ENCODE results near the gene DIO3. TPM values are rescaled to one million over a fixed set of nuclear protein-coding genes. Genes with fewer than 3 reads are reported as not detected.

DIO3 gene
- total and polyA plus RNA-seq, 2 of the 4 experiments (the other 2 are of a cell fraction), result not detected

DNA sequence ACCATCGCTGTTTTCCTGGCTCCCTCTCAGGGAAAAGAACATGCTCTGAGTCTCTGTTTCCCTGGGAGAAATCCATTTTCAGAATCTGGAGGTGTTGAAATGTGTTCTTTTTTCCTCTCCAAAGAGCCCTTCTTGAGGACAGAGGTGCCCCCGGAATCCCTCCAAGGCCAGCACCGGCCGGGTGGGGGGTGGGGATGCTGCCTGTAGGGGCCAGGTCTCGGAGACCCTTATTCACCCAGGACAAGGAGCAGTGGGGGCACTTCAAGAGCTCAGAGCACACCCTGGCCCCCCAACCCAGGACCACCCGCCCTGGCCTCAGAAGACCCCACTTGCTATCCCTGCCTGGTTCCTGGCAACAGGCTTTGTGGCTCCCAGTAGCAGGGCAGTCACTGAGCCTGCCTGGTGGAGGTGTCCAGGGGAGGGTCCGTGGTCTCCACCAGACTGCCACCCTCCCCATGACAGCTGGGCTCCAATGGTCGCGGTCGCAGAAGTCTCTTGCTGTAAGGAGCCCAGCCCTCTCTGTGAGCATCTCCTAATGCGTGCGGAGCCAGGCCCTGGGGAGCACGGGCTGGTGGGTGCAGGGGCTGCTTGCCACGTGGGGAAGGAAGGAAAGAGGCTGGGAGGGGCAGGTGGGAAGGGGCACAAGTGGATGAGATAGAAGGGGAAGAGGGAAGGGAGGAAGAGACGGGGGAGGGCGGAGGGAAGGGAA is 13.2 kb upstream of the DIO3 start:
- no peak overlapping the region for H3K23ac ChIP-seq (ENCODE audit: low read depth, low read length)
- 49% methylated on average over 3 of the region's 16 CpGs; no CpG with 5 or more reads in 1 of the 2 experiments for WGBS, 2 experiments (ENCODE audit: extremely low coverage in 2 of 2, insufficient read length in 1 of 2)
- peaks cover 11% of the 10 kb centered on the region for H3K9me3 ChIP-seq (ENCODE audit: control insufficient read depth, insufficient read depth, low read length)
- no peak overlapping the region for H2AK5ac ChIP-seq (ENCODE audit: low read depth, low read length)
- H3K36me3 ChIP-seq (ENCODE audit: control insufficient read depth, insufficient read depth, low read length), result no peaks in the 10 kb centered on the region
- H3K27ac ChIP-seq (ENCODE audit: insufficient read depth, low read length), result no peak overlapping the region
- ATAC-seq (ENCODE audit: low read depth), result no peak
- no peak overlapping the region for H2BK5ac ChIP-seq (ENCODE audit: low read depth, low read length, poor library complexity, severe bottlenecking)
- no peak overlapping the region for H3K18ac ChIP-seq (ENCODE audit: low read depth, low read length)
- H3K4me3 ChIP-seq (ENCODE audit: insufficient read depth, low read depth, low read length), result no peak overlapping the region
- no peak overlapping the region for H3K4me2 ChIP-seq (ENCODE audit: low read depth, low read length)
- no peaks in the 10 kb centered on the region for H3K79me1 ChIP-seq (ENCODE audit: low read depth in 1 of 2, low read length in 2 of 2)
- no peak overlapping the region for H4K5ac ChIP-seq (ENCODE audit: low read depth, low read length)
- CTCF ChIA-PET, result no interaction called here
- POLR2A ChIA-PET (ENCODE audit: unreplicated experiment), result no interaction called here
- intact Hi-C loops (cut with micrococcal nuclease) (no loop called here), dilution Hi-C loops (cut with HindIII; ENCODE audit: low sequenced_read_pairs, unreplicated experiment) (no loop called here), in situ Hi-C loops (cut with MboI; ENCODE audit: low sequenced_read_pairs) (no loop called here)
- no peak overlapping the region for H4K8ac ChIP-seq (ENCODE audit: low read depth in 2 of 2, low read length in 2 of 2)
- no peaks in the 10 kb centered on the region for H4K20me1 ChIP-seq (ENCODE audit: insufficient read depth, low read length)
- H3K56ac ChIP-seq (ENCODE audit: extremely low read depth, insufficient read depth, low read length), result no peak overlapping the region
- H3K9me1 ChIP-seq (ENCODE audit: insufficient read depth, low read length), result no peaks in the 10 kb centered on the region
- no peak overlapping the region for H3K4ac ChIP-seq (ENCODE audit: low read depth, low read length)
- no peak overlapping the region for H3K9ac ChIP-seq (ENCODE audit: low read depth, low read length)
- no peak overlapping the region for H2BK20ac ChIP-seq (ENCODE audit: low read depth, low read length)
- no peak for TF ChIP-seq FOS (IDR thresholded peaks at IDR 0.05; ENCODE audit: low read depth, low read length)
- no peak overlapping the region for H3K14ac ChIP-seq (replicated peaks; ENCODE audit: low read depth, low read length)
- H2BK120ac ChIP-seq (ENCODE audit: low read depth, low read length), result no peak overlapping the region
- BruUV-seq (replicated peaks), result no TSS peak
- H2AK9ac ChIP-seq (replicated peaks; ENCODE audit: low read depth, low read length, poor library complexity), result no peak overlapping the region
- no peak overlapping the region for H2BK15ac ChIP-seq (ENCODE audit: low read depth, low read length)
- no peak for DNase-seq
- H3K27me3 ChIP-seq (ENCODE audit: control insufficient read depth, insufficient read depth, low read length), result peaks cover 4% of the 10 kb centered on the region; the same call in 1 of the 2 replicates
- no peak overlapping the region for H4K91ac ChIP-seq (ENCODE audit: insufficient read depth, low read depth, low read length)
- H3K4me1 ChIP-seq (ENCODE audit: control insufficient read depth, insufficient read depth, low read length), result no peaks in the 10 kb centered on the region
- H2AFZ ChIP-seq (replicated peaks; ENCODE audit: low read length, poor library complexity), result no peak overlapping the region

Data from IMR-90 (cell line).